Choroid plexus epithelial cell (primary cell): ENCODE results near the gene C17orf50.

ENCODE experiments used
- DNase-seq: peaks from one replicate; pipeline ENCODE4 v3.0.0-alpha.2; 2010; ENCODE audit warnings: low read depth
- H3K4me3 ChIP-seq: 2 replicates; pipeline ENCODE4 v1.5.1; 2011; ENCODE audit warnings: low read depth, mild to moderate bottlenecking, control low read depth, low read length, moderate library complexity
- TF ChIP-seq, protein P1 (sequence below): conservative IDR thresholded peaks from 2 replicates; pipeline ENCODE4 v1.5.1; 2011; ENCODE audit warnings: low read depth, mild to moderate bottlenecking, control low read depth, inconsistent platforms, low read length, moderate library complexity

The C17orf50 gene

DNA sequence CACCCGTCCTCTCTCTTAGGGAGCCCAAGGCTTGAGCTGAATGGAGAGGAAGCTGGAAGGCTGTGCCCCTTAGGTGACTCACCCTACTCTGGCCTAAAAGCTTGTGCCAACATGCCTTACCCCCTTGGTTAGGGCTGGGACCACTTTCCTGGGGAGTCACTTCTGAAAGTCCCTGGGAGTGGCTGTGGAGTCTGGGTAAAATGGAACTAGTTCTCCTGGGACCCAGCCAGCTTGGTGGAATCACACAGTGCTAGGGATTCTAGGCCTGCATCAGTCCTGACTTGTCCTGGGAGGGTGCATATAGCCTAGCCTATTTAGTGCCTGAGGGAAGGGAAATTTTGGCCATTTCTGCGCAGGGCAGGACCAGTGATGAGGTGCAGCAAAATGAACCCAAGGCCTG lies 24.2 kb downstream of the C17orf50 start:
- no peak overlapping the region for H3K4me3 ChIP-seq
- TF ChIP-seq, protein P1, sequence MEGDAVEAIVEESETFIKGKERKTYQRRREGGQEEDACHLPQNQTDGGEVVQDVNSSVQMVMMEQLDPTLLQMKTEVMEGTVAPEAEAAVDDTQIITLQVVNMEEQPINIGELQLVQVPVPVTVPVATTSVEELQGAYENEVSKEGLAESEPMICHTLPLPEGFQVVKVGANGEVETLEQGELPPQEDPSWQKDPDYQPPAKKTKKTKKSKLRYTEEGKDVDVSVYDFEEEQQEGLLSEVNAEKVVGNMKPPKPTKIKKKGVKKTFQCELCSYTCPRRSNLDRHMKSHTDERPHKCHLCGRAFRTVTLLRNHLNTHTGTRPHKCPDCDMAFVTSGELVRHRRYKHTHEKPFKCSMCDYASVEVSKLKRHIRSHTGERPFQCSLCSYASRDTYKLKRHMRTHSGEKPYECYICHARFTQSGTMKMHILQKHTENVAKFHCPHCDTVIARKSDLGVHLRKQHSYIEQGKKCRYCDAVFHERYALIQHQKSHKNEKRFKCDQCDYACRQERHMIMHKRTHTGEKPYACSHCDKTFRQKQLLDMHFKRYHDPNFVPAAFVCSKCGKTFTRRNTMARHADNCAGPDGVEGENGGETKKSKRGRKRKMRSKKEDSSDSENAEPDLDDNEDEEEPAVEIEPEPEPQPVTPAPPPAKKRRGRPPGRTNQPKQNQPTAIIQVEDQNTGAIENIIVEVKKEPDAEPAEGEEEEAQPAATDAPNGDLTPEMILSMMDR: no peak
- no peak for DNase-seq

DNA sequence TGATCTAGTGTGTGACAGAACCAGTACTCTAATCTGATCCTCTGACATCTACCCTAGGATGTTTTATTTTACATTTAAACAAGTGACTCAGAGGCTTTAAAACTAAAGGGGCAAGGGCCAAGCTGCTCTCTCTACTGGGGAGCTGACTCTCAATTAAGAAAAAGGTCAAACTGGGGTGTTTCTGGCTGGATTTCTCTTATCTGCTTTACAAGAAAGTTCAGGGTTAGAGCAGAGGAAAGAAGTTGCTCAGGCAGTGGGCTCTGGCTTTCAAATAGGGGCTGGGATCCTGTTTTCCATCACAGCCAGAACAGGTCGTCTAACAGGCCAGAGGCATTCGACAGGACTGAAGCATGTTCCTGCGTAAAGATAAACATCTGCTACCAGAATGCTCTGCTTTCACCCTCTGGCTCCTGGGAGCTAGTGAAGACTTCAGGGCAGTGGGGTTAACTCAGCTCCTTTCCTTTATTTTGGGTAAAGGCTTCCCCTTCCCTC lies 26.3 kb downstream of the C17orf50 start:
- no peak overlapping the region for H3K4me3 ChIP-seq
- TF ChIP-seq, protein P1: no peak
- peak; percentile 54 for DNase-seq

DNA sequence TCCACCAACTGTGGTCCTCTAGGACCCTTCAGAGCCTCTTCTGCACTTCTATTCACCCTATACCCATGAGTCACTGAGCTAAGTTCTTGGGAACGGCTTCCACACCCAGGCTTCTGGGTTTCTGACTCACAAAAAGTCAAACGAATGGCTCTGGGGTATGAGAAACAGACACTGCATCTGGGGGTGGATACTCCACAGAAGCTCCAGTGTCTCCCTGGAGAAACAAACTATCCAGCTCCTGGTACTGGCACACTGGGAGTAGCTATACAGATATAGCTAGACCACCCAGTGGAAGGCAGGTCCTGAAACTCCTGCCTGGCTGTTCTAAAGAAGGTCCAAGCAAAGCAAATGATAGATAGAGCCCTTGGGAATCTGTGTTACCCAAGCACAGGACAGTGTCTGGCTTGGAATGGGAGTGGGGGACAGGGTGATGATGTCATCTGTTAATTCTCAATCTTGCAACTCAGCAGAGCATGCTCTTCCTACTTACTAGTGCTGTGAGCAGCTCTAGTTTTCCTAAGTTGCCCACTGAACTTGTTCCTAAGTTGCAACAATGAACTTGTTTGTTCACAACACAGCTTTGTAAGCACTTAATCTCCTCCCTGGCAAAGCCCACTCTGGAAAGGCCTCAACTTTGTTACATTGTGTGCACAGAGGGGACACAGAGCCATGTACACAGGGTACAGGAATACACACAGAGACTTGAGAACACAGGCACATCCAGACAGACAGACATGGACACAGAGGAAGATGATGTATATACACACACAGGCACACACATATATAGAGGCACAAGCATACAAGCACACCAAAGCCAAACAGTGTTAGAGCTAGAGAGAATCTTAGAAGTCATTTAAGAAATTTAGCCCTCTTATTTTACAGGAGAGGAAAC lies 28.0 kb downstream of the C17orf50 start:
- peak; percentile 90 for DNase-seq
- TF ChIP-seq, protein P1: no peak
- H3K4me3 ChIP-seq: no peak overlapping the region

DNA sequence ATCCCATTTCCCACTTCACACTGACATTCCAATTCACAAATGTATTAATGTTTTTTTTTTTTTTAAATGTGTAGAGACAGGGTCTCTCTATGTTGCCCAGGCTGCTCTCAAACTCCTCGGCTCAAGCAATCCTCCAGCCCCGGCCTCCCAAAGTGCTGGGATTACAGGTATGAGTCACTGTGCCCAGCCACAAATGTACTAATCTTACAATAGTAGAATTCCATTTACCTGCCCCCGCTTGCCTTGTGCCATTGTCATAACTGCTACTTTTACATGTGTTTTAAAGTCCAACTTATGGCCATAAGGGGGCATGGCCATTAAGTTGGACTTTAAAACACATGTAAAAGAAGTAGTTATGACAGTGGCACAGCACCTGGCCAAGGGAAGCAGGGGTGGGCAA lies 30.2 kb downstream of the C17orf50 start:
- no peak overlapping the region for H3K4me3 ChIP-seq
- TF ChIP-seq, protein P1: no peak
- DNase-seq: no peak

DNA sequence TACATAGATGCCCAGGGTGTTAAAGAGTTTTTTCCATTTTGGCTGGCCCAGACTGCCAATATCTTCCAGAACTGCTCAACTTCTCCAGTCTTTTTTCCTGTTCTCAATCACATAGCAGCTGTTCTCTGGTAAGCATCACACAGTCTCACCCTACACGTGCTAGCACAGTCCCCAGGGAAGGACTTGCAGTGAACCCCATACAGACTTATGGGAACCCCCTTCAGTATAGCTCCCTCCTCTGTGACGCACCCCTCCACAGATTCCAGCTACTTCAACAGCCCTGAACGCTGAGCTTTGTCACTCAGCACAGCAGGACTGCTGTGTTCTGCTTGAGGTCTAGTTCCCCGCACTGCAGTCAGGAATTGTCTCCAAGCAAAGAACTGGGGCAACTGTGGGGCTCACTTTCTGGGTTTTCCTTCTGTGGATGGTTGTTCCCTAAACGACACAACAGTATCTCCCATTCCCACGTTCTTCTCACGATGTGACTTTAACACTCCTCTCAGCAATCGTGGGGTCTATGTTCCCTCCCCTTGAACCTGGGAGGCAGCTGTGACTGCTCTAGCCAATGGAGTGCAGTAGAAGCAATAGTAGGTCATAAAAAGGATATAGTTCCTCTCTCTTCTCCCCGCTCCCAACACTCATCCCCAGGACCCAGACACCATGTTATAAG lies 31.1 kb downstream of the C17orf50 start:
- TF ChIP-seq, protein P1: no peak
- H3K4me3 ChIP-seq: no peak overlapping the region
- DNase-seq: peak; percentile 65

DNA sequence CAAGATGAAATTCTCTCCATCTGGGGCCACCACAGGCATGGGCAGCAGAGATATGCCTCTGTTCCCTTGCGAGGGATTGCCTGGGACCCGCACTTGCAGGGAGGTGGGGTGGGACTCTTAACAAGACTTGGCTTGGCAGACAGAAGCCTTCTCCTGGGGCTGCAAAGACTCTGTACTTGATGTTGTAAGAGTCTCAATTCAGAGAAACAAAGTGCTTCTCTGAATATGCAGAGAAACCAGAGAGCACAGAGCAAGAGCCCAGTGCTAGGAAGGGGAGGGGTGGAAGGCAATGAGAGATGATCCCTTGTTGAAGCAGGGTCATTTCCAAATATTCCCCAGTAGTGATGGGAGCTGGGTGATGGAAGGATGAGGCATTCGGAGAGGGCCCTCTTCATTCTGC lies 32.6 kb downstream of the C17orf50 start:
- no peak overlapping the region for H3K4me3 ChIP-seq
- DNase-seq: no peak
- TF ChIP-seq, protein P1: no peak
